Activated CD8-positive, alpha-beta memory T cell treated with anti-CD3 and anti-CD28 coated beads for 1 hour (primary cell): ENCODE measurements around the gene ZNF106.

Experiments used
- DNase-seq, 2 donors: peaks; one replicate each; pipeline ENCODE4 v3.0.0-alpha.2; 2020; ENCODE audit warnings: low read depth in 1 of 2; ENCODE audit errors: extremely low read depth in 1 of 2

The ZNF106 gene

GRCh38 chr15:42409011-42409410, 81.9 kb downstream of the ZNF106 start:
- no peak for DNase-seq

- no peak for DNase-seq
These were observed 82.8 kb downstream of the ZNF106 start for GRCh38 chr15:42408178-42408577.

GRCh38 chr15:42405863-42406482, 85.0 kb downstream of the ZNF106 start:
- DNase-seq = no peak

GRCh38 chr15:42404461-42405235, 86.3 kb downstream of the ZNF106 start:
- no peak for DNase-seq

- DNase-seq = no peak
These were observed 87.6 kb downstream of the ZNF106 start for GRCh38 chr15:42403389-42403788.

GRCh38 chr15:42402455-42403205, 88.3 kb downstream of the ZNF106 start:
- DNase-seq = no peak

GRCh38 chr15:42401544-42402454, 89.1 kb downstream of the ZNF106 start:
- no peak for DNase-seq

GRCh38 chr15:42395838-42396237, 95.1 kb downstream of the ZNF106 start:
- DNase-seq = no peak

GRCh38 chr15:42394106-42394505, 96.8 kb downstream of the ZNF106 start:
- DNase-seq = no peak

- DNase-seq = no peak
These were observed 98.5 kb downstream of the ZNF106 start for GRCh38 chr15:42392309-42393024.

GRCh38 chr15:42387603-42388002, 103.3 kb downstream of the ZNF106 start:
- no peak for DNase-seq

GRCh38 chr15:42385980-42386700, 104.8 kb downstream of the ZNF106 start:
- no peak for DNase-seq

- DNase-seq = no peak
These were observed 105.5 kb downstream of the ZNF106 start for GRCh38 chr15:42385206-42385979.

GRCh38 chr15:42384597-42384996, 106.3 kb downstream of the ZNF106 start:
- no peak for DNase-seq

GRCh38 chr15:42378011-42378410, 112.9 kb downstream of the ZNF106 start:
- DNase-seq = no peak

- DNase-seq = no peak
These were observed 115.0 kb downstream of the ZNF106 start for GRCh38 chr15:42375941-42376340.

GRCh38 chr15:42375252-42375651, 115.7 kb downstream of the ZNF106 start:
- no peak for DNase-seq

GRCh38 chr15:42374810-42375209, 116.1 kb downstream of the ZNF106 start:
- DNase-seq = no peak

GRCh38 chr15:42373936-42374335, 117.0 kb downstream of the ZNF106 start:
- no peak for DNase-seq
